IPS-18c (cell line): ENCODE measurements around the gene RNASEH2A.
A peak's percentile ranks its signal among the peaks of the same experiment; 100 is the strongest.
"Not testable (repeated sequence)": the region's sequence is repeated elsewhere in the genome, so short reads cannot be mapped to it uniquely, and the experiment has no call there.

ENCODE experiments used
- H3K4me3 ChIP-seq: 2 replicates; pipeline ENCODE4 v1.7.0; 2013; ENCODE audit warnings: low read depth, mild to moderate bottlenecking, low read length, moderate library complexity; ENCODE audit not compliant: insufficient read depth
- H3K9me3 ChIP-seq: one replicate; pipeline ENCODE4 v1.6.1; 2013; ENCODE audit warnings: mild to moderate bottlenecking, low read length, moderate library complexity; ENCODE audit not compliant: control insufficient read depth, insufficient read depth

RNASEH2A gene

DNA sequence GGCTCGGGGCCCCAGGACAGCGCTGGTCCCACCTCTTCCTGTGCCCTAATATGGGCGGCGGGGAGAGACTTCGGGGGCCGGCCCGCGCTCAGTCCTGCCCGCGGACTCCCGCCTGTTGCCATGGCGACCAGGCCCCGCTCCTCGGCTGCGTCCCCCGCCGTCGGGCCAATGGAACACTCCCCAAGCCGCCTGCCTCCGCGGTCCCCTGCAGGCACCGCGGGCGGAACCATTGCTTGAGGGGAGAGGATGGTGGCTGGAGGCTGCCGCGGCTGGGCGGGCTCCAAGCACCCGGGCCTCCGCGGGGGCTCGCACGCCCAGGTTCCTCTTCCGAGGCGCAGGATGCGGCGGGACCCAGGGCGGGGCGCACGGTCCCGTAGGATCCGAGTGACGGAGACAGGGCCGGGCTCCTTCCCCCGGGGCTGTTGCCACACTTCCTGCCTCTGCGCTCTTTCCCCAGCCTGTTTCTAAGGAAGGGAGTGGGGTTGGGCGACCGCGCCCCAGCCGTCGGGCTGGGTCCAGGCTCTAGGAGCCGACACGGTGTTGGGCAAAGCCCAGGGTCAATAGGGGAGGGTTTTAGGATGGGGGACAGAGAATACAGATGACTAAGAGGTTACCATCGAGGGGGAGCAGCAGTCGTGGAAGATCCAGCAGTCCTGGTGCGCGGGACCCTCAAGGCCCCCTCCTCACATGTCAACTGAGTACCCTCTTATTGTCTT lies 16.3 kb upstream of the RNASEH2A start:
- peak overlapping the region; percentile 61 for H3K4me3 ChIP-seq
- no peaks in the 10 kb centered on the region for H3K9me3 ChIP-seq

DNA sequence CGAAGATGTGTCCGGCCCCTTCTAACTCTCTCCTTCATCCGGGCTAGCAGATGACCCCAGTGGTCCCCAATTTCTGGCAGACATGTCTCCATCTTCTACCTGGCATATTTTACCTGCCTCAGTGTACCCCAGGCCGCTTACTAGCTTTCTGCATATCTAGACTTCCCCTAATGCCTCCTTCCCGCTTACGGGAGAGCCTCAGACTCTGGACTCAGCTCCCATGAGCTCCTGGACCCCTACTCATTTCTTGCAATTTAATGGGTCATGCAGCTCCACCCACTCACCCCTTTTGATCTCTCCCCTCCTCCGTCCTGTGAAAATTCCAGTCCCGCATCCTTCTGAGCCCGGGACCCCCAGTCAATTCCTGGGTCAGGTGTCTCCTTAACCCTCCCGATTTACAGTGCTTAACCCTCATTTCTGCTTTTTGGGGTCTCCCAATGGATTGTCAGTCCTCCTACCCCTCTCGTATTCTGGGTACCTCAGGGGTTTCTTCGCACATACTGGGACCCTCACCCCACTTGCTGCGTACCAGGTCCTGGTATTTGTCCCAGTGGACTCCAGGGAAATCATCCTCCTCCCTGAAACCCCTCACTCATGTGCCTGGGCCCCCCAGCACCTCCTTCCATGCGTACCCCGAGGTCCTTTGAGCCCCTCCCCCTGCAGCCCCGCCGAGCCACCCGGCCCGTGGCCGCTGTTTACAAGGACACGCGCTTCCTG lies 15.6 kb upstream of the RNASEH2A start:
- Histone ChIP-seq H3K4me3 (peak overlapping the region; percentile 61), H3K9me3 (no peaks in the 10 kb centered on the region)

DNA sequence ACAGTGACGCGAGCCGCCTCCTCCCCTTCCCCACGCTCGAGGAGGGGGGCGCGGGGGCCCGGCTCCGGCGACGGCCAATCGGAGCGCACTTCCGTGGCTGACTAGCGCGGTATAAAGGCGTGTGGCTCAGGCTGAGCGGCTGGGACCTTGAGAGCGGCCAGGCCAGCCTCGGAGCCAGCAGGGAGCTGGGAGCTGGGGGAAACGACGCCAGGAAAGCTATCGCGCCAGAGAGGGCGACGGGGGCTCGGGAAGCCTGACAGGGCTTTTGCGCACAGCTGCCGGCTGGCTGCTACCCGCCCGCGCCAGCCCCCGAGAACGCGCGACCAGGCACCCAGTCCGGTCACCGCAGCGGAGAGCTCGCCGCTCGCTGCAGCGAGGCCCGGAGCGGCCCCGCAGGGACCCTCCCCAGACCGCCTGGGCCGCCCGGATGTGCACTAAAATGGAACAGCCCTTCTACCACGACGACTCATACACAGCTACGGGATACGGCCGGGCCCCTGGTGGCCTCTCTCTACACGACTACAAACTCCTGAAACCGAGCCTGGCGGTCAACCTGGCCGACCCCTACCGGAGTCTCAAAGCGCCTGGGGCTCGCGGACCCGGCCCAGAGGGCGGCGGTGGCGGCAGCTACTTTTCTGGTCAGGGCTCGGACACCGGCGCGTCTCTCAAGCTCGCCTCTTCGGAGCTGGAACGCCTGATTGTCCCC lies 14.9 kb upstream of the RNASEH2A start, which contains the start of gene JUNB:
Gene JUNB, plus strand, starts transcription at position 142 of the 706 bp plus-strand sequence. Its CDS starts 286 bp downstream, at position 428.
- Histone ChIP-seq H3K9me3 (no peaks in the 10 kb centered on the region), H3K4me3 (peak within 1 kb of the TSS; percentile 61)

DNA sequence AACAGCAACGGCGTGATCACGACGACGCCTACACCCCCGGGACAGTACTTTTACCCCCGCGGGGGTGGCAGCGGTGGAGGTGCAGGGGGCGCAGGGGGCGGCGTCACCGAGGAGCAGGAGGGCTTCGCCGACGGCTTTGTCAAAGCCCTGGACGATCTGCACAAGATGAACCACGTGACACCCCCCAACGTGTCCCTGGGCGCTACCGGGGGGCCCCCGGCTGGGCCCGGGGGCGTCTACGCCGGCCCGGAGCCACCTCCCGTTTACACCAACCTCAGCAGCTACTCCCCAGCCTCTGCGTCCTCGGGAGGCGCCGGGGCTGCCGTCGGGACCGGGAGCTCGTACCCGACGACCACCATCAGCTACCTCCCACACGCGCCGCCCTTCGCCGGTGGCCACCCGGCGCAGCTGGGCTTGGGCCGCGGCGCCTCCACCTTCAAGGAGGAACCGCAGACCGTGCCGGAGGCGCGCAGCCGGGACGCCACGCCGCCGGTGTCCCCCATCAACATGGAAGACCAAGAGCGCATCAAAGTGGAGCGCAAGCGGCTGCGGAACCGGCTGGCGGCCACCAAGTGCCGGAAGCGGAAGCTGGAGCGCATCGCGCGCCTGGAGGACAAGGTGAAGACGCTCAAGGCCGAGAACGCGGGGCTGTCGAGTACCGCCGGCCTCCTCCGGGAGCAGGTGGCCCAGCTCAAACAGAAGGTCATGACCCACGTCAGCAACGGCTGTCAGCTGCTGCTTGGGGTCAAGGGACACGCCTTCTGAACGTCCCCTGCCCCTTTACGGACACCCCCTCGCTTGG lies 14.1 kb upstream of the RNASEH2A start:
- Histone ChIP-seq H3K9me3 (no peaks in the 10 kb centered on the region), H3K4me3 (peak overlapping the region; percentile 61)

DNA sequence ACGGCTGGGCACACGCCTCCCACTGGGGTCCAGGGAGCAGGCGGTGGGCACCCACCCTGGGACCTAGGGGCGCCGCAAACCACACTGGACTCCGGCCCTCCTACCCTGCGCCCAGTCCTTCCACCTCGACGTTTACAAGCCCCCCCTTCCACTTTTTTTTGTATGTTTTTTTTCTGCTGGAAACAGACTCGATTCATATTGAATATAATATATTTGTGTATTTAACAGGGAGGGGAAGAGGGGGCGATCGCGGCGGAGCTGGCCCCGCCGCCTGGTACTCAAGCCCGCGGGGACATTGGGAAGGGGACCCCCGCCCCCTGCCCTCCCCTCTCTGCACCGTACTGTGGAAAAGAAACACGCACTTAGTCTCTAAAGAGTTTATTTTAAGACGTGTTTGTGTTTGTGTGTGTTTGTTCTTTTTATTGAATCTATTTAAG lies 13.5 kb upstream of the RNASEH2A start:
- no peaks in the 10 kb centered on the region for H3K9me3 ChIP-seq
- peak overlapping the region; percentile 61 for H3K4me3 ChIP-seq

DNA sequence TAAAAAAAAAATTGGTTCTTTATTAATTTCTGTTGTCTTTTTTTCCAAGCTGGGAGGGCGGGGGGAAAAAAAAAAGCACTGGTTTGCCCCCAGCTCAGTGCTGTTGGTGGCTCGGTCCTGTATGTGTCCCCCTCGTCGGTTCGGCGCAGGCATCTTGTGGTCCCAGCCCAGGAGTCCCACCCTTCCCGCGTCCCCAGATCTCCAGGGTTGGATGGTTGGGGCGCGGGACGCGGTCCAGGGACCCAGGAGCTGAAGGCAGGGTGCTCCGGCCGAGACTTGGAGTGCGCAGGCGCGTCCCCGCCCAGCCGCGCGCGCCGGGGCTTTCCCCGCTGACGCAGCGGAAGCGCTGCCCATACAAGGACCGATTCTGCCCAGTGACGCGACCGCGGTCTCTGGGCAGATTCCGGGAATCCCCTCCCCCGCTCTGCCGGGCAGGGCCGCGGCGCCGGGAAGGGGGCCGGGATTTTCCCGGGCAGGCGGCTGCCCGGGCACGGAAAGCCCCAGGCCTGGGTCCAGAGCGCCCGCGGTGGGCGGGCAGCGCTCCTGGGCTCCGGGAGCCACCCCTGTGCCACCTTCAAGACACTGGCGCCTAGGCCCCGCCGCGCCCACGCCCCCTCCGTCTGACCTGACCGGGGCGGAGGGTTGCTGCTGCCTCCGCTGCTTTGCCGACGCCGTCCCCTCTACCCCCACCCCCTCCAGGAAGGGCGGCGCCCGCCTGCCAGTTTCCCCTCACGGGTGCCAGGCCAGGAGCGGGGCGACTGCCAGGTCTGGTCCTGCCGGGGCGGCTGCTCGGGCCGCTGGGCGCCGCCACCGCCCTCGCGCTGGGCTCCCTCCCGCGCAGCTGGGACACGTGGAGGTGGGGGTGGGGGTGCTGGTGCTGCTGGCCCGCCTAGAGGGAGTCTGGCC lies 12.8 kb upstream of the RNASEH2A start:
- no peaks in the 10 kb centered on the region for H3K9me3 ChIP-seq
- H3K4me3 ChIP-seq: peak overlapping the region; percentile 61

GRCh38 chr19:12794196-12794941 lies 12.0 kb upstream of the RNASEH2A start:
- peak overlapping the region; percentile 61; the same call in 1 of the 2 replicates for H3K4me3 ChIP-seq
- H3K9me3 ChIP-seq: no peaks in the 10 kb centered on the region

GRCh38 chr19:12794971-12795381 lies 11.4 kb upstream of the RNASEH2A start:
- H3K4me3 ChIP-seq: no peak overlapping the region
- H3K9me3 ChIP-seq: no peaks in the 10 kb centered on the region

DNA sequence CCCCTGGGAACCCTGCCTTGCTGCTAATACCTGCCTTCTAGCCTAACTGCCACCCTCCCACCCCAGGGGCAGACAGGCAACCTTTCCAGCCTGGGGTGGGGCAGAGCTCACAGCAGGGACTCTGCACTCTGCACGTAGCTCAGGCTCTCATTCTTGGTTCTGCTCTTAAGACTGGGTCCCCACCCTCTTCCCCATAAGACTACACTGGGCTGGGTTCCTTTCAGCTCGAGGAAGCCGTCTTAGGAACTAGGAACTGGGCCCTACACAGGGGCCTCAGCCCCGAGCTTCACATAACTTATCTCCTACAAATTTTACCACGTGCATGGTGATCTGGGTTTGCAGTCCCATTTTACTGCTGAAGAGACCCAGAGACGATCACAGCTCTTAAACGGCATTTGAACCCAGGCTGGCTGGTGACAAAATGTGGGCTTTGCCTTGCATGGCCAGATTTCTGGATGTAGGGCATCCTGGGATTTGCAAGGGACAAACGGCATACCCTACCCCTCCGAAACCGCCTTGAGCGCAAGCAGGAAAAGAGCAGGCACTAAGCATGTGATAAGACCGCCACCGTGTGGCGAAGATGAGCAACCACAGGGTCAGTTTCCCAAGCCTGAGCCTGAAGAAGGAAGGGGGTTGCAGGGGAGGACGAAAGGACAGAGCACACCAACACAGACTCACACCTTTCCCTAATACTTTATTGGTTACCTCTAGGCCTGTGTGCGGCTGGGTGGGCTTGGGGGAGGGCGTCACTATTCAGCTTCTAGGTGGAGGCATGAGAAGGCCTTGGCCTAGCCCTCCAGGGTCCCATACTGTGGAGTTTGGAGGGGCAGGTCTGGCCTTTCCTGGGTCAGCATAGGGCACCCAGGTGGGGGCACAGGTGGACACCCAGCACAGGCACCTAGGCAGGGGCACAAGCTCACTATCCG lies 10.0 kb upstream of the RNASEH2A start:
- no peaks in the 10 kb centered on the region for H3K9me3 ChIP-seq

DNA sequence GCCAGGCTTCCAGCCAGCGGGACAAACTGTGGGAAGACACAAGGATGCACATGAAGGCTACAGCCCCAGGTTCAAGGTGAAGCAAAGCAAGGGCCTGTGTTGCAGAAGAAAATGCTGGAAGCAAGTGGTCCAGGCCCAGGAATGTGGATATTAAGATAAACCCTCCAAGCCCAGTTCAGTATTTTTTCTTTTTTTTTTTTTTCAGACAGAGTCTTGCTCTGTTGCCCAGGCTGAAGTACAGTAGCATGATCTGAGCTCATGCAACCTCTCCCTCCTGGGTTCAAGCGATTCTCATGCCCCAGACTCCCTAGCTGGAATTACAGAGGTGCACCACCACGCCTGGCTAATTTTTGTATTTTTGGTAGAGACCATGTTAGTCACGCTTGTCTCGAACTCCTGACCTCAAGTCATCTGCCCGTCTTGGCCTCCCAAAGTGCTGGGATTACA lies 9.2 kb upstream of the RNASEH2A start:
- Histone ChIP-seq H3K4me3 (no peak overlapping the region), H3K9me3 (no peaks in the 10 kb centered on the region)

More for the DNA sequence above, 10.0 kb upstream of the RNASEH2A start:
- H3K4me3 ChIP-seq: no peak overlapping the region

- H3K4me3 ChIP-seq, H3K9me3 ChIP-seq: not testable (repeated sequence)
Observed at GRCh38 chr19:12797607-12798006, 8.8 kb upstream of the RNASEH2A start.

DNA sequence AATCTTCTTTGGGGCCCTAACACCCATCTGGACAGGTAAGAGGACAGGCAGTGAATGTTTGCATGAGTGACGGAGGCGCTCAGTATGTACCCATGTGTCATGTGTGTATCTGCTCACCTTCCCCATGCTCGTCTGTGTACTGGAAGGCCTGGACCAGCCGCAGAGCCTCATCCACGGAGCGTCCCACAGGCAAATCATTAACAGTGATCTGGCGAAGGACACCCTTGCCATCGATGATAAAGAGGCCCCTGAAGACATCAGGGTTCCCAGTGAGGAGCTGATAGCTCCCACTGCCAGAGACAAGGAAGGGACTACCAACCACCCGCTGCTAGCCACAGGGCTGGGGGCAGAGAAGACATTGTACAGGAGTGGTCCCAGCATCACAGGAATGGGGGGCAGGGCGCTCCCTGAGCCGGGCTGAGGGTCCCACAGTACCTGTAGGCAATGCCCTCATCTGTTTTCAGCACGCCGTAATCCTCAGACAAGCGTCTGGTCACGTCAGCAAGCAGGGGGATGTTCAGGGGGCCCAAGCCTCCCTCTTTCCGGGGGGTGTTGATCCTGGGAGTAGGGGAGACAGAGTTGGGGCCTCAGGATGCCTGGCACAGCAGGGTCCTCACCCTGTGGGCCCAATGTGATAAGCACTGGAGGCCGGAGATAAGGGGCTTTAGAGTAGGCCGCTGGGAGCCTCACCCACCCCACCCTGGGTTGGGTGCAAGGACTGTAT lies 6.5 kb upstream of the RNASEH2A start:
- Histone ChIP-seq H3K4me3 (peak overlapping the region; percentile 98; the same call in 1 of the 2 replicates), H3K9me3 (no peaks in the 10 kb centered on the region)

DNA sequence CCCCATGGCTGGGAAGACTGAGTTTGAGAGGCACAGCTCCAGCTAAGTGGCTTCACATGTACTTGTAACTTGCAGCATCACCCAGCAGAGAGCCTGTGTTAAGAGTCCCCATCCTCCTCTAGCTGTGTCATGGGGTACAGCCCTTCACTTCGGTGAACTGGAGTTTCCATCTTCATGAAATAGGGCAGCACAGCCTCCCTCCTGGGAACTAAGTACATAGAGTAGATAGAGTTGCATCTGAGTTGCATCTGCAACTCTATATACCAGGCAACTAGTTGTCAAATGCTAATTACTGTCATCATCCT lies 6.0 kb upstream of the RNASEH2A start:
- H3K4me3 ChIP-seq: peak overlapping the region; percentile 98
- H3K9me3 ChIP-seq: no peaks in the 10 kb centered on the region

GRCh38 chr19:12800923-12801465 lies 5.4 kb upstream of the RNASEH2A start:
- H3K9me3 ChIP-seq: no peaks in the 10 kb centered on the region
- peak overlapping the region; percentile 98 for H3K4me3 ChIP-seq
